ENCODE results near the gene WNK2. TPM values are rescaled to one million over a fixed set of nuclear protein-coding genes. Genes with fewer than 3 reads are reported as not detected.

WNK2 gene
- polyA plus RNA-seq, 1 donor, result 17.2 TPM

- no peak for DNase-seq
These were observed 72.3 kb downstream of the WNK2 start for GRCh38 chr9:93255994-93256877.

- DNase-seq, result no peak
These were observed 73.2 kb downstream of the WNK2 start for GRCh38 chr9:93256878-93257807.

DNA sequence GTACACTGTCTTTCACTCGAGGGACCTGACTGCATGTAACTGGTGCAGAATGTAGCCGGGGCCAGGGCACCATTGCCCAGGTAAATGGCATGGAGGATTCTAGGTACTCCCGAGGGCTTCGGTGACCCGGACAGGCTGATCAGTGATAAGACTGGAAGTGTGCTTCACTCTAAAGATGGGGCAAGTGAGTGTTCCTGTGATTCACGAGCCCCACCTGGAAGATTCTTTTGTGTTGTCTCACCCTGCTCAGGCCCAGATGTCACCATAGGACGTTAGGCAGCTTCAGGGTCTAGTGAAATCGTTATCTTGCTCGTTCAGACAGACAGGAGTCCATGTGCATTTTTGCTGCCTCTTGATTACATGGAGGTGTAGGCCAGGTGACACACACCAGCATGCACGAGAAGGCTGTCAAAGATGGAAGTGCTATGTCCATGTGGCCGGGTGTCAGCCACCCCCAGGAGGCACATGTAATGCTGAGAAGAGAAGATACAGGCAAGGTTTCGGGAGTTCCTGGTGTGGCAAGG is 73.9 kb downstream of the WNK2 start:
- DNase-seq, result no peak

DNA sequence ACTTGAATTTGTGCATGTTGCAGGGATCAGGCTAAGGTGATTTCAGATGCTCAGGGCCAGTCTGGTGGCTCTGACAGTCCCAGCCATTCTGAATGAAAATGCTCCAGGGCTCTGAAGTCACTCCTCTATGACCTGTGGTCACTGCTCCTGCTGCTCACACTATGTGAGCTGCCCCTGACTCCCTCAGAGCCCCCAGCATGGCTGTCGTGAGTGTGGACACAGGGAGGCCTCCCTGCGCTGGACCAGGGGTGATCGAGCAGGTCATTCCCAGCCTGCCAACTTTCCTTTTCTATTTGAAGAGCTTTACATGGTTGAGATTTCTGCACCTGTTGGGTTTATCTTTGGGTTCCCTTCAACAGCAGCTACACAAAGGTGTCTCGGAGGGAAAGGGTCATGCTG is 74.5 kb downstream of the WNK2 start:
- DNase-seq, result no peak

DNA sequence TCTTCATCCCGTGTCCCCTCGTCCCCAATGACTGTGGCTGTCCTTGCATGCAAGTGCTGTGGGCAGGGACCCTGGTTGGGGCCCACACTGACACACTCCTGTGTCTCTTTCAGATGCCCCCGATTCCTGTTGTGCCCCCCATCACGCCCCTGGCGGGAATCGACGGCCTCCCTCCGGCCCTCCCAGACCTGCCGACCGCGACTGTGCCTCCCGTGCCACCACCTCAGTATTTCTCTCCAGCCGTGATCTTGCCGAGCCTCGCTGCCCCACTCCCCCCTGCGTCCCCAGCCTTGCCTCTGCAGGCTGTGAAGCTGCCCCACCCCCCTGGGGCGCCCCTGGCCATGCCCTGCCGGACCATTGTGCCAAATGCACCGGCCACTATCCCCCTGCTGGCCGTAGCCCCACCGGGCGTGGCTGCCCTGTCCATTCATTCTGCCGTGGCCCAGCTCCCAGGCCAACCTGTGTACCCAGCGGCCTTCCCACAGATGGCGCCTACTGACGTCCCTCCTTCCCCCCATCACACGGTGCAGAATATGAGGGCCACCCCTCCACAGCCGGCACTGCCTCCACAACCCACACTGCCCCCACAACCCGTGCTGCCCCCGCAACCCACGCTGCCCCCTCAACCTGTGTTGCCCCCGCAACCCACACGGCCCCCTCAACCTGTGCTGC is 75.0 kb downstream of the WNK2 start:
- no peak for DNase-seq

GRCh38 chr9:93259490-93260262 is 75.7 kb downstream of the WNK2 start:
- no peak for DNase-seq

GRCh38 chr9:93260263-93261066 is 76.5 kb downstream of the WNK2 start:
- DNase-seq, result no peak

GRCh38 chr9:93261281-93261680 is 77.3 kb downstream of the WNK2 start:
- DNase-seq, result no peak

DNA sequence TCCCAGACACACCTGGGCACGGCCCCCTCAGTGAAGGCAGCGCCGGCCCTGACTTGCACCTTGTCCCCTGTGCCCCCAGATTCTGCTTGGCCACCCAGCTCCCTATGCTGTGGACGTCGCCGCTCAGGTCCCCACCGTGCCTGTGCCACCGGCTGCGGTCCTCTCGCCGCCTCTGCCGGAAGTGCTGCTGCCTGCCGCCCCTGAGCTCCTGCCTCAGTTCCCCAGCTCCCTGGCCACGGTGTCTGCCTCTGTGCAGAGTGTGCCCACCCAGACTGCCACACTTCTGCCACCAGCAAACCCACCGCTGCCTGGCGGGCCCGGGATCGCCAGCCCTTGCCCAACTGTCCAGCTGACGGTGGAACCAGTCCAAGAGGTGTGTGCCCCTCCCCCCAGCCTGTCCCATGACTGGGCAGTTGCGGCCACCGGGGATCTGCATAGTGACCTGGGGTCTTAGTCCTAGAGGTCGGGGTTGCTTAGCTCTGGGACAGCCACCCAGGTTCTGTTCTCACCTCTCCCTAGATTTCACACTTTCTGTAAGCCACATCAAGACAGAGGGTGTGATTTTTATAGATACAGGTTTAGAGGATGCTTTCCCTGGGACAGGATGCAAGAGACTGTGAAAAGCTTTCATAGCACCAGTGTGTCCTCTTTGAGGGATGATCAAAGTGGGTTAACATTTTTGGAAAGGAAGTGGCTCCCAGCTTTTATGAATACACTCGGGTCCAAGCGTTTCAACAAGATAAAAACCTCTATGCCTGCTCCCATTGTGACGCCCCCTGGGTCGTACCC is 78.0 kb downstream of the WNK2 start:
- DNase-seq, result no peak

GRCh38 chr9:93262537-93263310 is 78.8 kb downstream of the WNK2 start:
- DNase-seq, result no peak

- DNase-seq, result no peak
These were observed 79.6 kb downstream of the WNK2 start for GRCh38 chr9:93263334-93264229.

DNA sequence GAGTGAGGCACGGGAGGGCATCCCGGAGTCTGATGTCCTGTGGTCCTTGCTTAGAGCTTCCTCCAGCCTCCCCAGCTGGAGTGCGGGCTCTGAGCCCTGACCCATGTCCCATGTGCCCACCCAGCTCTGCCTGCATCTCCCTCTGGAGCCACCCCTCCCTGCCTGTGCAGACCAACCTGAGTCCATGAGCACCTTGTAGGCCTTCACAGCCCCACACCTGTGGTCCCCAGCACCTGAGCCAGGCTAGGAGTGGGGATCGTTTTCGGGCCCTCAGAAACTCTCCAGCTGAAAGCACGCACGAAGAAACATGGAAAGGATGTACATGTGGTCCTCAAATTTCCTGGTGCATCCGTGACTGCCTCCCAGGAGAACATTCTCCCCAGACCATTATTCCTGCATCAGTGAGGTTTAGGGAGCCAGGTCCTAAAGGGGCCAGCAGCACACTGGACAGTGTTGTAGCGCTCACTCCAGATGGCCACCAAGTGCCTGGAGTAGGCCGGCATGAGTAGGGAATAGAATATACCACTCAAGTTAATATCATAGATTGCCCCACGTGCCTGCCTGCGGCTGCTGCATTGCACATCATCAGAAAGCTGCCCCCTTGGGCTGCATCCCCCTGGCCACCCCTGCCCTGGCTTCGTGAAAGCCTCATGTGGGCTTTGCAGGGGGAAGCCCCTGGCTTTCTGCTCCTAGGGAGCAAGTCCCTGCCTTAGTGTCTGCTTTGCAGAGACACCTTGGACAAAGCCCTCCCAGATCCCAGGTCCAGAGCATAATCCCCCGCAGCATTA is 80.6 kb downstream of the WNK2 start:
- no peak for DNase-seq

- no peak for DNase-seq
These were observed 81.5 kb downstream of the WNK2 start for GRCh38 chr9:93265301-93265971.

- DNase-seq, result no peak
These were observed 82.0 kb downstream of the WNK2 start for GRCh38 chr9:93265972-93266371.

DNA sequence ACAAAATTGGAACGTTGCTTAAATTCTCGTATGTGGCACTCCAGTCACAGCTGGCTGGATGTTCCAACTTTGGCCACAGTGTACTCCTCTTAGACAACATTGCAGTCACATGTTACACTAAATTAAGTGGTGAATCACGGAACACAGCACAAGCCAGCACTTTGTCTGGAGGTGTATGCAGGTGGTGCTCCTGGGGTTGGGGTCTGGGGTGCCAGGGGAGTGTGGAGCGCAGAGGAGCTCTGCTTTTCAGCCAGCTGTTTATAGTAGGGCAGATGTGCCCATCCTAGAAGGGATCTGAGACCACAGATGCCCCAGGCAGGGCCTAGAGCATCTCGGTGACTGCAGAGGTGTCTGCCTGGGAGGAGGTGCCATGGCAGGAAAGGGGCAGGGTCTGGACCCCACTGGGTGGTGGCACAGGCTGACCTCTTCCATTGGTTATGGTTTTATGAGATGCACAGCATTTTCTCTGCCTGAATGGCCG is 82.6 kb downstream of the WNK2 start:
- no peak for DNase-seq

DNA sequence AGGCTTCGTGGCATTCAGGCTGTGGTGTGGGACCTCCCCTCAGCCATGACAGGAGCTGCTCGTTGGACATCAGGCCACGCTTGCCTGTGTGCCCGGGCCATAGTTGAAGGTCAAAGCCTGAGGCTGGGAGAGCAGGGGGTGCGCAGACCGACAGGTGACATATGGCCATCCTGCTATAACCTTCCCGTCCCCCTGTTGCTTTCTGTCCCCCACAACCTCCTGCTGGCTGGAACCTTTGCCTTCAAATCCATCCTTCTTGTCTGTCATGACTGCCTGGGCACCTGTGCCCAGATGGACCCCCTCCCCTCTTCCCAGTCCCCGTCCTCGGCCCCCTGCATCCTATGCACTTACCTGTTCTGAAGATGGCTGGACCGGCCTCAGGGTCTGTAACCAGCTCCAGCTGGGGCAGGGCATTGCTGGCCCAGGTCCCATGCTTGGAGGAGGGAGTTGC is 83.2 kb downstream of the WNK2 start:
- DNase-seq, result no peak

Data from hindlimb muscle (tissue), 1 donor.